HG02884 (cell line): ENCODE measurements around the gene PGM2.
"Not testable (repeated sequence)": the region's sequence is repeated elsewhere in the genome, so short reads cannot be mapped to it uniquely, and the experiment has no call there.

ENCODE experiments used
- ATAC-seq: cut with Tn5 transposase; IDR thresholded peaks from one replicate; pipeline ENCODE4 v1.9.1; 2021; ENCODE audit warnings: mild to moderate bottlenecking, moderate library complexity; ENCODE audit not compliant: unreplicated experiment

The PGM2 gene

GRCh38 chr4:37816719-37817118 lies 9.8 kb upstream of the PGM2 start:
- ATAC-seq = no peak

- no peak for ATAC-seq
Measured at GRCh38 chr4:37818752-37819151, 7.7 kb upstream of the PGM2 start.

DNA sequence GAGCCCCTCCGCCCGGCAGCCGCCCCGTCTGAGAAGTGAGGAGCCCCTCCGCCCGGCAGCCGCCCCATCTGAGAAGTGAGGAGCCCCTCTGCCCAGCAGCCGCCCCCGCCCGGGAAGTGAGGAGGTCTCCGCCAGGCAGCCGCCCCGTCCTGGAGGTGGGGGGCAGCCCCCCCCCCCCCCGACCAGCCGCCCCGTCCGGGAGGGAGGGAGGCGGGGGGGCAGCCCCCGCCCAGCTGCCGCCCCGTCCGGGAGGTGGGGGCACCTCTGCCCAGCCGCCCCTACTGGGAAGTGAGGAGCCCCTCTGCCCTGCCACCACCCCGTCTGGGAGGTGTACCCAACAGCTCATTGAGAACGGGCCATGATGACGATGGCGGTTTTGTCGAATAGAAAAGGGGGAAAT lies 6.0 kb upstream of the PGM2 start:
- not testable (repeated sequence) for ATAC-seq

DNA sequence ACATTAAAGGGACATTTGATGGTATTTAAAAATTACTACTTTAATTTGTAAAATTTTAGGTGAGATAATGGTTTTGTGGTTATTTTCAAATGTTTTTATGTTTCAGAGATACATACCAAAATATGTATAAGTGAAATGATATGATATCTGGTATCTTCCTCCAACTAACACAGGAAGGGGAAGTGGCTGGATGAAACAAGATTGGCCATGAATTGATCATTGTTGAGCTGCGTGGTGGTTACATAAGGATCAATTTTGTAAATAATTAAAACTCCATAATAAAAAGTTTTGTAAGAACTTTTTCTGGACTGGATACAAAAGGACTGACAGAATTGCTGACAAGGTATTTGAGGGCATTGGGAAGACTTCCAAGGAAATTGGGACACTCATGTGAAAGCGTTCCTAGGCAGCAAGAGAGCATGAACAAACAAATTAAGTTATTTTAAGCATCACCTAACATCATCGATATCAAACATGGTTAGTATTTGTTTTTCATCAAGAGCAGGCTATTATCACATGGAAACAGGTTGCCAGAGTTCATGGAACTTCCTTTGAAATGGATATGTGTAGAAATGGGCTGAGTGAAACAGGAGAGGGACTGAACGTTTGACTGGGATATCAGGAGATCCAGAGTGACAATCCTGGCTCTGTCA lies 4.4 kb upstream of the PGM2 start:
- ATAC-seq = no peak

DNA sequence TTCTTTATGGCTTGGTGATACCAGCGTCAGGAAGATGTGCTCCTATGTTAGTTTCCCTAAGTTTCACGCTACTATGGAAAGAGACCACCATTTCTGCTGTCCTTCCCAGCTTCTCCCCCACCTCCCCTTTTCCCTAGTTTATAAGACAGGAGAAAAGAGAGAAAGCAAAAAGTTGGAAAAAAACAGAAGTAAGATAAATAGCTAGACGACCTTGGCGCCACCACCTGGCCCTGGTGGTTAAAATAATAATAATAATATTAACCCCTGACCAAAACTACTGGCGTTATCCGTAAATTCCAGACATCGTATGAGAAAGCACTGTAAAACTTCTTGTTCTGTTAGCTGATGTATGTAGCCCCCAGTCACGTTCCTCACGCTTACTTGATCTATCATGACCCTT lies 985 bp upstream of the PGM2 start:
- not testable (repeated sequence) for ATAC-seq

DNA sequence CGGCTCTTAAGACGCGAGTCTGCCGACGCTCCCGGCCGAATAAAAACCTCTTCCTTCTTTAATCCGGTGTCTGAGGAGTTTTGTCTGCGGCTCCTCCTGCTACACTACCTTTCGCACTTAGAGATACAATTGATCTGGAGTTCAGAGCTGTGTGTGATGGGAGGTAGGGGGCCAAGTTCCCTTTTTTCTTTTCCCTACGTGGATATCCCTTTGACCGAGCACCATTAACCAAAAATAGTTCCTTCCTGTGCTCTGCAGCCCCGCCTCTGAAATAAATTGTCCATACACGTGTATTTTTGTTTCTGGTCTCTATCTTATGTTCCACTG lies 555 bp upstream of the PGM2 start:
- peak; percentile 10 for ATAC-seq

DNA sequence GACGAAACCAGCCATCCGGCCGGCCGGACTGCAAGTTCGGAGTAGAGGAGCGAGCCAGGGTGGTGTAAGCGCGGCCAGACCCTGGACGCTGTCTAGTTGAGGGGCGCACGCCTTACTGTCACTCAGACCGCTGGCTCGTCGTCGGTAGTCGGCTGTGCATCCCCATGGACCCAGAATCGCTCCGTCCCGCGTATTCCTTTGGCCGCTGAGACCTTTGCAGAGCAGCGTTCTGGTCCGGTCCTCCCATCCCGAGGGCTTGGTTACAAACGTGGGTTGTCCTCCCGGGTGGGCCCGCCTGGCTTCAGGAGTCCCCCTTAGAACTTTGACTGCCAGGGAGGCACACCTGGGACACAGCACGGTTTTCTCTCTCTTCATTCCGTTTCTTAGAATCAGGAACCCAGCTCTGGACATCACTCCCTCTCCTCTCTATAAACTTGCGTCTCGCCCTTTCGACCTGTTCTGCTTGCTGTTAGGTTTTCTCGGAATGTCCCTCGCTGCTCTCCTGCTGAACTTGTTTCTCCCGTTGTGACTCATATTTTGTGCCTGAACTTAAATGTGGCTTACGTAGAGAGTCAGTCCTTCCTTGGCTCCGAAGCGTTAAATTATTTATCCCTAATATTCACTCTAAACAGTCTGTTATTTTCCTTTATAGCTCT lies 672 bp downstream of the PGM2 start:
- peak; percentile 27 for ATAC-seq

DNA sequence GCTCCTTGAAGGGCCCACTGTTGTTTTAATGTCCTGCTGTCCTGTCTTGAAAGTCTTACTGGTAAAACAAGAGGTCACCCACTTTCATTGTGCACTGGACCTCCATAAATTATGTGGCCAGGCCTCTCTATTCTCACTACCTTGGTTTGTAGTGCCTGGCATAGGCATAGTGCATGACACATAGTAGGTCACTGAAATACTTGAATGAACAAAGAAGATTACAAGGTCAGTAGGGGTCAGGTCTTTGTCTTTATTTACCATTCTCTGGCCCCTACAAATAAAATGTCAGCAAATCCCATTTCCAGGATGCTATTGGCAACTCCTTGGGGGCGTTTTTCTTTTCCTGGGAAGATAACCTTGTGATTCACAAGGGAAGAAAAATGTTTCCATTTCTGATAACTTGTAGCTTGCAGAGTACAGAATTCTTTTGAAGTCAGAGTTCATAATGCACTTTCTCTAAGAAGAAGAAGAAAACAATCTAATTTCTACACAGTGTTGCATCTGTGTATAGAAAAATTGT lies 1.4 kb downstream of the PGM2 start:
- no peak for ATAC-seq

GRCh38 chr4:37828843-37829242 lies 2.4 kb downstream of the PGM2 start:
- ATAC-seq = no peak

- no peak for ATAC-seq
Measured at GRCh38 chr4:37830640-37831039, 4.2 kb downstream of the PGM2 start.

GRCh38 chr4:37835031-37835430 lies 8.5 kb downstream of the PGM2 start:
- ATAC-seq = no peak

- ATAC-seq = no peak
Measured at GRCh38 chr4:37835806-37836205, 9.3 kb downstream of the PGM2 start.

- no peak for ATAC-seq
Measured at GRCh38 chr4:37836274-37836673, 9.8 kb downstream of the PGM2 start.

- ATAC-seq = no peak
Measured at GRCh38 chr4:37836838-37837440, 10.5 kb downstream of the PGM2 start.

DNA sequence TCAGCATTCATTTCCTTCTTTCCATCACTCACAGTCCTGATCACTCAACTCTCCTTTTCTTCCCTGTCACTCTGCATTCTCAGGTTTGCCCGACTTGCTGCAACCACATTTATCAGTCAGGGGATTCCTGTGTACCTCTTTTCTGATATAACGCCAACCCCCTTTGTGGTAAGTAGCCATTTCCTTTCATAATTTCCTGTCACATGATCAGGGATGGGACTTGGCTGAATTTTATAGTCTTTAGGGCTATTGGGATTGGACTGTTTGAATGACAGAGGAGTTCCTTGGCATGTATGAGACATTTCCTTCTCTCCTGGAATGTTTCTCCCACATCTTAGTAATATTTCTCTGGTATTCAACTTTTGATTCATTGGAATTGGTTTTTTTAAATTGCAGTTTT lies 11.0 kb downstream of the PGM2 start:
- no peak for ATAC-seq

DNA sequence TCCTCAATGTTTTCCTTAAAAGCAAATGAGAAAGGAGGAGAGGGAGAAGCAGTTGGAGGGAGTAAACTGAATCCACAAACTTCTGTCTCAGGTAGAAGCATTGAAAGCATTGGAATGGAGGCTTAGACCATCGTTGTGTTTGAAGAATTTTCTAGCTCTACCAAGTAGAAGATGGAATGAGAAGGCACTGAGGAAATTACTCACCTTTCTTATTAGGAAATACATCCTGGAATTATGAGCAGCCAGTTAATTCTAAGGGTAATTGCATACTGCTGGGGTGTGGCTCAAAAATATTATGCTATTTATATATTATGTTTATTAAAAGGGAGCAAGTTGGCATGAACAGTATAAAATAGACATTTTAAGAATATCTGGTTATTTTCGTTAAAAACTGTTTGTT lies 12.9 kb downstream of the PGM2 start:
- no peak for ATAC-seq

DNA sequence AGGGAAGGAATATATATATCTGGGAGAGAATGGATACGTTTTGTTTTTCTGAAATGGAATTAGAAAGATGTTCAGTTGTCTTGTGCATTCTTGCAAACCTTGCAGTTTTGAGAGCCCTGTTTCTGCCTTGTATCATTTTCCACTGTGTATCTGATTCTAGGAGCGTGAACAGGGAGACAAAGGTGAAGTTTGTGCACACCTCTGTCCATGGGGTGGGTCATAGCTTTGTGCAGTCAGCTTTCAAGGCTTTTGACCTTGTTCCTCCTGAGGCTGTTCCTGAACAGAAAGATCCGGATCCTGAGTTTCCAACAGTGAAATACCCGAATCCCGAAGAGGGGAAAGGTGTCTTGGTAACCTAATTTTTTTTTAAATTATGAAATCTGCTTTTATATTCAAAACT lies 17.7 kb downstream of the PGM2 start:
- ATAC-seq = no peak

DNA sequence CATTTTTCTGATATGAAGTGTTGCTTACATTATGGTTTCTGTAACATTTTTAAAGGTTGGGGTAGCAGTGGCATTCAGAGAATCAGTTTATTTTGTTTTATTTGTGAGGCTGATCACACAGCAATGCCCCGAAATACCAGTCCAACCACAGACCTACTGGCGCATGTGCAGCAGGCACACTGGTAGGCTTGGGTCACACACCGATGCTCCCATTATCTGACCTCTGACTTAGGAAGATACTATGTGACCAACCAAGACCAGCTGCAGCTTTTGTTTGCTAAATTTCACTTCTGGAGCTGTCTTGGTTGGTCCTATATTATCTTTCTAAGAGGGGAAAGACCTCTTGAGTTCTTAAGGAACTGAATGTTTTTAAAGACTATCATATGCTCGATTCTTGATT lies 18.7 kb downstream of the PGM2 start:
- no peak for ATAC-seq

- no peak for ATAC-seq
Measured at GRCh38 chr4:37847311-37847884, 20.9 kb downstream of the PGM2 start.

DNA sequence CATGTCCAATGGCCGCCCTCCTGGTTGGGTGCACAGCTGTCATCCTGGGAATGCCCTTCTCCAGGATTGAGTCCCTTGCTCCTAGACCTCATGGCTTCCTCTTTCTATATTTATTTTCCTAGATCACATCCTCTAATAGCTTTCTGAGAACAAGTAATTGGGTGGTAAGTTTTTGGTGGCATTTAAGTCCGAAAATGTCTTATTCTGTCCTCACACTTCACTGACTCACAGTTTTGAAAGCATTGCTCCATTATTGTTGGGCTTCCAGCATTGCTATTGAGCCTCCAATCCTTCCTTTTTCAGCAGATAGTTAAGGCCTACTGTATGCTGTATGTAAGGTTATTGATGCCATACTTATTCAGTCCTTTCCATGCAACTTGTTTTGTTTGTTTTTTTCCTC lies 25.9 kb downstream of the PGM2 start:
- ATAC-seq = no peak

DNA sequence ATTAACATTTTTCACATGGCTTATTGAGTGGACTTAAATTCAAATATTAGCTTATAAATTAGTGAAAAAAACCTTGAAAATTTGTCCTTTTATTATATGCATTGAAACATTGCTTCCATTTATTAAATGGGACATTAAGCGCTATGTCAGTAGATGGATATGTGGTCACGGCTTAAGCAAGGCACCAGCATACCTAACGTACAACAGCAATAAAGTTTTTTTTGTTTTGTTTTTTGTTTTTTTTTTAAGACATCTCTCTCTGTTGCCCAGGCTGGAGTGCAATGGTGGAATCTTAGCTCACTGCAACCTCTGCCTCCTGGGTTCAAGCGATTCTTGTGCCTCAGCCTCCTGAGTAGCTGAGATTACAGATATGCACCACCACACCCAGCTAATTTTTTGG lies 31.6 kb downstream of the PGM2 start:
- ATAC-seq = no peak

GRCh38 chr4:37858872-37859271 lies 32.4 kb downstream of the PGM2 start:
- ATAC-seq = no peak
